ENCODE results near the gene MAP2K5.

The MAP2K5 gene

DNA sequence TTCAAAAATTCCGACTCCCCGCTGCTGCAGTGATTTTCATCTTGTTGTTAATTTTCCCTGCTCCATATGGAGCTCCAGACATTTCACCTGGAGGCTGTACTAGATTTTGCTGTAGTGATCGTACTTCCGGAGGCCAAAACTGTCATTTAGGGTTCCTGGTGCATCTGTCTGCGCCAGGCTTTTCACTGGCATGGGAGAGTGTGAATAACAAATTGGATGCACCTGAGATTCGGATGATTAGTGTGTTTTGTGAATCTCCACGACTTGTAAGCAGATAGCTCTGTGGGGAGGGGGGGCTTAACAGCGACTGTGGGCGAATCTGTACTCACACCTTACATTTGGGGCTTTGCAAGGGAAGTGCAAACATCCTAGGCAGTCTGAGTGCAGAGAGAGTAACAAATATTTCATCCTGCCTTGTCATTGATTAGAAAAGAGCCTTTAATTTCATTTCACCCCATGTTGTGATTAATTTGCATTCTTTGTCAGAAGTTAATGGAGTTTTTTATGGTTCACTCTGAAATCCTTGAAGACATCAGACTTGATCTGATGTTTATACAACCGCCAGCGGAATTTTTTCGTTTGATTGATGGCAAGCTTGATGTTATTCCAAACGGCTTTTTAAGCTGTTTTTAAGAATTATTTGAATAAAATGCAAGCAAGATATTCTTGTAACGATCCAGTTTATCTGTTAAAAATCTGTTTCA, 190.3 kb downstream of the MAP2K5 start:
- TF ChIP-seq CTCF (IDR thresholded peaks at IDR 0.05; ENCODE audit: insufficient read depth, low read length, poor library complexity, severe bottlenecking), result no peak
- H3K4me3 ChIP-seq (replicated peaks; ENCODE audit: low read depth, low read length), result no peak overlapping the region
- H3K36me3 ChIP-seq (ENCODE audit: control insufficient read depth, insufficient read depth, low read length), result no peaks in the 10 kb centered on the region
- H3K27me3 ChIP-seq (replicated peaks; ENCODE audit: control insufficient read depth, insufficient read depth, low read length), result no peaks in the 10 kb centered on the region
- DNase-seq (ENCODE audit: extremely low read depth, insufficient read length), result no peak

- DNase-seq (ENCODE audit: extremely low read depth, insufficient read length), result no peak
- H3K27me3 ChIP-seq (replicated peaks; ENCODE audit: control insufficient read depth, insufficient read depth, low read length), result no peaks in the 10 kb centered on the region
- H3K4me3 ChIP-seq (replicated peaks; ENCODE audit: low read depth, low read length), result no peak overlapping the region
- TF ChIP-seq CTCF (IDR thresholded peaks at IDR 0.05; ENCODE audit: insufficient read depth, low read length, poor library complexity, severe bottlenecking), result no peak
- H3K36me3 ChIP-seq (ENCODE audit: control insufficient read depth, insufficient read depth, low read length), result no peaks in the 10 kb centered on the region
These were observed 193.4 kb downstream of the MAP2K5 start for GRCh38 chr15:67735896-67736295.

DNA sequence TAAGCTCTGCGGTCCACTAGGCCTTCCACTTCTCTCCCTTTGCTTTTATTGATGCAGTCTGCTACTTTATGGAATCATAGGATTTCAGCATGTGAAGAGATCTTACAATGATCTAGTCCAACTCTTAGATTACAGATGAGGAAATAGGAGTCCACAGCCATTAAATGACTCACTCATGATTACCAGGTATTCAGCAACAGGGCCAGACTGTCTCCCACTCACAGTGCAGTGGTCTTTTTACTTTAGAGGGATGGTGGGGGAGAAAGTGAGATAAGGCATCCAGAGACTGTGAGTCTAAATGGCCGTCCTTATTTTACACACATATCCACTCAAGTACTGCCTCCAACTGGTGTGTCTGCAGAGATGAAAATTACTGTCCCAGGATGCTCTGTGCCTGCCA, 194.3 kb downstream of the MAP2K5 start:
- H3K27me3 ChIP-seq (replicated peaks; ENCODE audit: control insufficient read depth, insufficient read depth, low read length), result no peaks in the 10 kb centered on the region
- TF ChIP-seq CTCF (IDR thresholded peaks at IDR 0.05; ENCODE audit: insufficient read depth, low read length, poor library complexity, severe bottlenecking), result no peak
- H3K4me3 ChIP-seq (replicated peaks; ENCODE audit: low read depth, low read length), result no peak overlapping the region
- no peak for DNase-seq (ENCODE audit: extremely low read depth, insufficient read length)
- H3K36me3 ChIP-seq (ENCODE audit: control insufficient read depth, insufficient read depth, low read length), result no peaks in the 10 kb centered on the region

GRCh38 chr15:67738056-67738455, 195.6 kb downstream of the MAP2K5 start:
- no peak overlapping the region for H3K4me3 ChIP-seq (replicated peaks; ENCODE audit: low read depth, low read length)
- TF ChIP-seq CTCF (IDR thresholded peaks at IDR 0.05; ENCODE audit: insufficient read depth, low read length, poor library complexity, severe bottlenecking), result no peak
- DNase-seq (ENCODE audit: extremely low read depth, insufficient read length), result no peak
- no peaks in the 10 kb centered on the region for H3K36me3 ChIP-seq (ENCODE audit: control insufficient read depth, insufficient read depth, low read length)
- H3K27me3 ChIP-seq (replicated peaks; ENCODE audit: control insufficient read depth, insufficient read depth, low read length), result no peaks in the 10 kb centered on the region

- Histone ChIP-seq H3K27me3 (replicated peaks; ENCODE audit: control insufficient read depth, insufficient read depth, low read length) (no peaks in the 10 kb centered on the region), H3K4me3 (replicated peaks; ENCODE audit: low read depth, low read length) (no peak overlapping the region), H3K36me3 (ENCODE audit: control insufficient read depth, insufficient read depth, low read length) (no peaks in the 10 kb centered on the region)
- no peak for TF ChIP-seq CTCF (IDR thresholded peaks at IDR 0.05; ENCODE audit: insufficient read depth, low read length, poor library complexity, severe bottlenecking)
- no peak for DNase-seq (ENCODE audit: extremely low read depth, insufficient read length)
These were observed 197.9 kb downstream of the MAP2K5 start for GRCh38 chr15:67740405-67740804.

- no peak for TF ChIP-seq CTCF (IDR thresholded peaks at IDR 0.05; ENCODE audit: insufficient read depth, low read length, poor library complexity, severe bottlenecking)
- DNase-seq (ENCODE audit: extremely low read depth, insufficient read length), result no peak
- Histone ChIP-seq H3K4me3 (replicated peaks; ENCODE audit: low read depth, low read length) (no peak overlapping the region), H3K27me3 (replicated peaks; ENCODE audit: control insufficient read depth, insufficient read depth, low read length) (no peaks in the 10 kb centered on the region), H3K36me3 (ENCODE audit: control insufficient read depth, insufficient read depth, low read length) (no peaks in the 10 kb centered on the region)
These were observed 198.8 kb downstream of the MAP2K5 start for GRCh38 chr15:67741308-67741707.
